Muscle layer of duodenum (tissue), 2 donors: ENCODE results near the gene BLM.
"Not testable (repeated sequence)": the region's sequence is repeated elsewhere in the genome, so short reads cannot be mapped to it uniquely, and the experiment has no call there.

Experiments
- H3K27ac ChIP-seq: one replicate; pipeline ENCODE4 v1.7.0; 2013; ENCODE audit warnings: mild to moderate bottlenecking, low read length
- H3K27me3 ChIP-seq: one replicate; pipeline ENCODE4 v1.7.0; 2013; ENCODE audit warnings: low read depth, mild to moderate bottlenecking, control low read depth, low read length
- H3K36me3 ChIP-seq, 2 donors: one replicate each; pipeline ENCODE4 v1.7.0; 2013; ENCODE audit warnings: low read length in 2 of 2, control low read depth in 1 of 2, mild to moderate bottlenecking in 1 of 2; ENCODE audit not compliant: insufficient read depth in 2 of 2, control insufficient read depth in 1 of 2
- H3K4me1 ChIP-seq, 2 donors: one replicate each; pipeline ENCODE4 v1.7.0; 2013; ENCODE audit warnings: low read length in 2 of 2, mild to moderate bottlenecking in 2 of 2, control low read depth in 1 of 2, moderate library complexity in 1 of 2; ENCODE audit not compliant: insufficient read depth in 2 of 2, control insufficient read depth in 1 of 2
- H3K4me3 ChIP-seq, 2 donors: one replicate each; pipeline ENCODE4 v1.7.0; 2013; ENCODE audit warnings: low read length in 2 of 2, low read depth in 1 of 2, mild to moderate bottlenecking in 1 of 2
- H3K9me3 ChIP-seq, 2 donors: one replicate each; pipeline ENCODE4 v1.7.0; 2013; ENCODE audit warnings: low read length in 2 of 2, control low read depth in 1 of 2, mild to moderate bottlenecking in 1 of 2; ENCODE audit not compliant: control insufficient read depth in 1 of 2
- donor health status: healthy.

The BLM gene

DNA sequence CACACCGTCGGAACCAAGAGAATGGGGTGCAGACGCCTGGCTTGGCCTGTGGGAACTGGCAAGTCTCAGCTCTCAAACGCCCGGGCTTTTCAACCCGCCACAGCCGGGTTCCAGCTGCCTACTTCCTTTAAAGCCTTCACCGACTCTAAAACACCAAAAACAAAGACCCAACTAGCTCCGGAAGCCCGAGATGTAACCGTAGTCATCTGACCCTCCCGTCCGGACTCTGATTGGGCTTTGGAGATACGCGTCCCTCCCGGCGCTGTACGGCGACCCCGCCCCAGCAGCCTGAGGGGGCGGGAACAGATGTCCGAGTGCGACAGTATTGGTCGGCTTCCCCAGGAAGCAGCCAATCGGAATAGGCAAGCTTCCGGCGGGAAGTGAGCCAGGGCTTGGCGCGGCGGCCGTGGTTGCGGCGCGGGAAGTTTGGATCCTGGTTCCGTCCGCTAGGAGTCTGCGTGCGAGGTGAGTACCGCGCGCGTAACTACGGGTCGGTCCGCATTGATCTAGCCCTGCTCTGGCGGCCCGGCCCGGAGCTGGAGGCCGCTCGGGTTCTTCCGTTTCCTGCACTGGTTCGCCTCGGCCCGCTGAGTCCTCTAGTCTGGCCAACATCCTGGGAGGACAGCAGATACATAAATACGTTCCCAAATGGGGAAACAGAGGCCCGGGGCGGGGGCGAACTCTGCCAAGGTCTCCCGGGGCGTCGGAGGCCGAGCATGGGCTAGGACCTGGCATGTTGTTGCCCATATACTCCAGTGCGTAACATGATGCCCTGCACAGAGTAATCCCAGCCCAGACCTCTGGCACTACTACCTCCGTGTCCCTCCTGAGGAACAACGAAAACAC, at the start of gene BLM:
Gene BLM, plus strand, starts transcription at position 371 of the 846 bp plus-strand sequence. CDS start 30,047 bp downstream, outside the sequence.
- no peaks in the 10 kb centered on the region for H3K9me3 ChIP-seq
- no peaks in the 10 kb centered on the region for H3K27me3 ChIP-seq
- peaks cover 6 to 10% of the 10 kb centered on the region in 2 donors for H3K4me1 ChIP-seq
- H3K4me3 ChIP-seq = peak within 1 kb of the TSS; percentile 70 to 93
- H3K27ac ChIP-seq = peak within 1 kb of the TSS; percentile 98
- peaks cover 0 to 4% of the 10 kb centered on the region in 2 donors for H3K36me3 ChIP-seq

DNA sequence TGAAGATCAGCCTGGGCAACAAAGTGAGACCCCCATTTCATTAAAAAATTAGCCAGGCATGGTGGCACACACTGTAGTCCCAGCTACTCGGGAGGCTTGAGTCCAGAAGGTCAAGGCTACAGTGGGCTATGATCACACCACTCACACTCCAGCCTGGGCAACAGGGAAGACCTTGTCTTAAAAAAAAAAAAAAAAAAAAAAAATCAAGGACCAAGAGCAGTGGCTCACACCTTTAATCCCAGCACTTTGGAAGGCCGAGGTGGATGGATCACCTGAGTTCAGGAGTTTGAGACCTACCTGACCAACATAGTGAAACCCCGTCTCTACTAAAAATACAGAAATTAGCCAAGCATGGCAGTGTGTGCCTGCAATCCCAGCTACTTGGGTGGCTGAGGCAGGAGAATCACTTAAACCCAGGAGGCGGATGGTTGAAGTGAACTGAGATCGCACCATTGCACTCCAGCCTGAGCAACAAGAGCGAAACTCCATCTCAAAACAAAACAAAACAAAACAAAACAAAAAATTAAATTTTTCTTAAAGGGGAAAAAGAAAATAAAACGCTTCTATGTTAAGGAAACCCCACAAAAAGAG, 49.3 kb upstream of the BLM start:
- not testable (repeated sequence) for H3K27ac ChIP-seq, H3K9me3 ChIP-seq, H3K4me3 ChIP-seq, H3K4me1 ChIP-seq, H3K36me3 ChIP-seq, H3K27me3 ChIP-seq

DNA sequence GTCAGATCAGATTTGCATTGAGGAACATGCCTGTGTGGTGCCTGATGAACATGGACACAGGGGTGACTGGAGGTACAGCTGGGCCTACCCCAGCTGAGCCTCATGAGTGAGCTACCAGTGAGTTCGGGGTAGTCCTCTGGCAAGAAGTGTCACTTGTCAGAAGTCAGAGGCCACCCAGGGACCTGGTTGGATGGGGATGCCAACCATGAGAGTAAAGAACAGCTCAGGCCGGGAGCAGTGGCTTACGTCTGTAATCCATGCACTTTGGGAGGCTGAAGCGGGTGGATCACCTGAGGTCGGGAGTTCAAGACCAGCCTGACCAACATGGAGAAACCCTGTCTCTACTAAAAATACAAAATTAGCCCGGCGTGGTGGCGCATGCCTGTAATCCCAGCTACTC, 46.5 kb upstream of the BLM start:
- H3K27ac ChIP-seq, H3K4me3 ChIP-seq, H3K4me1 ChIP-seq, H3K36me3 ChIP-seq, H3K27me3 ChIP-seq, H3K9me3 ChIP-seq: not testable (repeated sequence)

DNA sequence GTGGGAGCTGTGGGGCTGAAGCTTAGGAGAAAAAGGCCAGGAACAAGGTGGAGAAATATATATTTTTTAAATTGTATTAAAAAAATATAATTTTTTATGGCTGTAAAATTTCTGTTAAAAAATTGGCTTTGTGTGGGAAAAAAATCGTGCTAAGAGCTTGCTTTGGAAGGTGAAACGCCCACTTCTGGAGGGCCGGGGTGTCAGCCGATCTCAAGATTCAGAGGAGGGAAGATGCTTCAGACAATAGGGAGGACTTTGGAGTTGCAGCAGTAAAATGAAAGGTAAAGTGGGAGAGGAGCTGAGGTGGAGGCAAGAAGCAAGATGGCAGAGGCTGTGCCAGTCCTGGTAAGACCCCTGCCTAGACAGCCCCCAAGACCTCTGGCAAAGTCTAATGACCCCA, 45.9 kb upstream of the BLM start:
- H3K4me3 ChIP-seq = no peak overlapping the region
- H3K4me1 ChIP-seq = no peaks in the 10 kb centered on the region
- no peaks in the 10 kb centered on the region for H3K9me3 ChIP-seq
- no peak overlapping the region for H3K27ac ChIP-seq
- H3K27me3 ChIP-seq = no peaks in the 10 kb centered on the region
- H3K36me3 ChIP-seq = no peaks in the 10 kb centered on the region

GRCh38 chr15:90673357-90673756, 43.8 kb upstream of the BLM start:
- not testable (repeated sequence) for H3K27ac ChIP-seq, H3K4me1 ChIP-seq, H3K4me3 ChIP-seq, H3K36me3 ChIP-seq, H3K27me3 ChIP-seq, H3K9me3 ChIP-seq

DNA sequence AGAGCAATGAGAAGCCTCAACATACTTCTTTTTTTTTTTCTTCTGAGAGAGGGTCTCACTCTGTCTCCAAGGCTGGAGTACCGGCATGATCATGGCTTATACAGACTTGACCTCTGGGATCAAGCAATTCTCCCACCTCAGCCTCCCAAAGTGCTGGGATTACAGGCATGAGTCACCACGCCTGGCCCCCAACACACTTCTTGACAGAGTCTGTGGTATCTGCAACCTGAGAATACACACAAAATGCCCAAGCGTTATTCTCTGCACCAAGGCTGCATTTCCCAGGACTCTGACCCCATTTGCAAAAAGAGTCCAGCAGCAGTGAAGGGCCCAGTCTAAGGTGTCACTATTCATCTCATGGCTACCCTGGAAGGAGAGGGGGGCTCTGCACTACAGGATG, 42.7 kb upstream of the BLM start:
- Histone ChIP-seq H3K36me3 (no peaks in the 10 kb centered on the region), H3K9me3 (no peaks in the 10 kb centered on the region), H3K27me3 (no peaks in the 10 kb centered on the region), H3K4me1 (no peaks in the 10 kb centered on the region), H3K27ac (no peak overlapping the region), H3K4me3 (no peak overlapping the region)

- H3K36me3 ChIP-seq = peaks cover 0 to 3% of the 10 kb centered on the region in 2 donors
- H3K9me3 ChIP-seq = no peaks in the 10 kb centered on the region
- H3K4me3 ChIP-seq = no peak overlapping the region
- H3K27ac ChIP-seq = no peak overlapping the region
- no peaks in the 10 kb centered on the region for H3K4me1 ChIP-seq
- no peaks in the 10 kb centered on the region for H3K27me3 ChIP-seq
Measured at GRCh38 chr15:90675464-90675863, 41.7 kb upstream of the BLM start.

- H3K4me3 ChIP-seq = no peak overlapping the region
- H3K36me3 ChIP-seq = peaks cover 0 to 3% of the 10 kb centered on the region in 2 donors
- no peaks in the 10 kb centered on the region for H3K9me3 ChIP-seq
- H3K4me1 ChIP-seq = no peaks in the 10 kb centered on the region
- no peak overlapping the region for H3K27ac ChIP-seq
- no peaks in the 10 kb centered on the region for H3K27me3 ChIP-seq
Measured at GRCh38 chr15:90677807-90678790, 39.0 kb upstream of the BLM start.

GRCh38 chr15:90679959-90680358, 37.2 kb upstream of the BLM start:
- H3K4me1 ChIP-seq = no peaks in the 10 kb centered on the region
- H3K36me3 ChIP-seq = peaks cover 0 to 3% of the 10 kb centered on the region in 2 donors
- H3K9me3 ChIP-seq = no peaks in the 10 kb centered on the region
- H3K4me3 ChIP-seq = no peak overlapping the region
- H3K27me3 ChIP-seq = no peaks in the 10 kb centered on the region
- H3K27ac ChIP-seq = no peak overlapping the region

DNA sequence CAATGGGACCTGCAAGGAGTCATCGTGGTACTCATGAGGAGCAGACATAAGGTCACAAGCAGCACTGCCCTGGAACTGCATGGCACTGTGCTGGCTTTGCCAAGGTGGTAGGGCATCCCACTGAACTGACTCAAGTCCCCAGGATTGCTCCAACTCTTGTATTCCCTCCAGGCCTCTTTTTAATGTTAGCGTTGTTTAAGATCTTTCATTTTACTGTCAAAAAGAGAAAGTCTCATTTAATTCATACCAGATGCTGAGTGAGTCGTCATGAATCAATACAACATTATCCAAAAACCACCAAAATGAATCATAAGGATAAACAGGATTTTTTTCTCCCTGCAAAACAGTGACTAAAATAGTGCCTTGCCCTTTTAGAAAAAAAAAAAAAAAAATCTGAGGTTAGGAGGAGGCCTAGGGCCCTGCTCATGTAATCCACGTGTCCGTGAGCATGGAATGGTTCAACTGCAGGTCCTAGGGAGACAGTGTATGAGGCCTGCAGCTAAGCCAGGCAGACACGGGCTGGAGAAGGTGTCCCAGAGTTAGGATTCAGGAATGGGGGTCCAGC, 36.7 kb upstream of the BLM start:
- H3K27ac ChIP-seq = no peak overlapping the region

DNA sequence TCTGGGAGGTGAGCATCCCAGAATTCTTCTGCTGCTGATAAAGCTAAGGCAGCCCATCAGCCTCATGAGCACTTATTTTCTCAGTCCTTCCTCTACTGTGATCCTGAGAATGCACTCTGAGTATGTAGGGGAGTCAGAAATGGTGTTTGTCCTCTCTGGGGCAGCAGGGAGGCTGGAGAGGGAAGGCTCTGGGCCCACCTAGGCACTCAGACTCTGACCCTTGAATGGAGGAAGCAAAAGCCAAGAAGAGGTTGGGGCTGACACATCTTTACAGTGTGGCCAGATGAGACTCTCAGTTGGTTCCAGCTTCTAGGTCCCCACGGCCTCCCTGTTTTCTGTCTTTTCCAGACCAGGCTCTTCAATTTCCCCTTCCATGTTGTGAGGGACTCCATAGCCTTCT, 36.1 kb upstream of the BLM start:
- no peak overlapping the region for H3K27ac ChIP-seq
- no peak overlapping the region for H3K4me3 ChIP-seq
- H3K27me3 ChIP-seq = no peaks in the 10 kb centered on the region
- H3K9me3 ChIP-seq = no peaks in the 10 kb centered on the region
- H3K36me3 ChIP-seq = peaks cover 0 to 3% of the 10 kb centered on the region in 2 donors
- H3K4me1 ChIP-seq = no peaks in the 10 kb centered on the region

More for the DNA sequence above, 36.7 kb upstream of the BLM start:
- H3K27me3 ChIP-seq = no peaks in the 10 kb centered on the region
- H3K9me3 ChIP-seq = no peaks in the 10 kb centered on the region
- H3K4me1 ChIP-seq = no peaks in the 10 kb centered on the region
- no peak overlapping the region for H3K4me3 ChIP-seq
- H3K36me3 ChIP-seq = peaks cover 0 to 3% of the 10 kb centered on the region in 2 donors
